K562 (cell line): Measurements from ENCODE around the gene TAGLN3. TPM values are rescaled to one million over a fixed set of nuclear protein-coding genes. Genes with fewer than 3 reads are reported as not detected.

Experiments used
- BRF2 ChIP-seq: IDR thresholded peaks from 3 replicates; pipeline ENCODE4 v1.6.1; 2011; ENCODE audit warnings: borderline replicate concordance, mild to moderate bottlenecking; ENCODE audit not compliant: insufficient read length, insufficient read depth
- E2F3 ChIP-seq: fragments of 250-450 bp; sonication (Bioruptor Pico); IDR thresholded peaks from 2 replicates; pipeline ENCODE4 v1.4.0; 2020; ENCODE audit warnings: mild to moderate bottlenecking
- GABPA ChIP-seq: fragments of 200-800 bp; sonication (Bioruptor generic); conservative IDR thresholded peaks from 2 replicates; pipeline ENCODE4 v1.6.1; 2016; ENCODE audit warnings: low read depth, missing genetic modification characterization, missing compliant biosample characterization
- GMEB1 ChIP-seq: fragments of 250-450 bp; sonication (Bioruptor Pico); IDR thresholded peaks from 2 replicates; pipeline ENCODE4 v1.4.0; 2020; ENCODE audit warnings: mild to moderate bottlenecking
- MEIS2 ChIP-seq: fragments of 450-650 bp; IDR thresholded peaks from 2 replicates; pipeline ENCODE4 v1.6.1; 2014; ENCODE audit warnings: mild to moderate bottlenecking; ENCODE audit not compliant: partially characterized antibody
- OTX1 ChIP-seq: fragments of 450-650 bp; formaldehyde crosslinking; IDR thresholded peaks from 2 replicates; pipeline ENCODE4 v1.4.0; 2022; ENCODE audit warnings: mild to moderate bottlenecking
- POLR2AphosphoS5 ChIP-seq: IDR thresholded peaks from 2 replicates; pipeline ENCODE4 v1.6.1; 2011; ENCODE audit warnings: mild to moderate bottlenecking, low read depth, low read length, moderate library complexity; ENCODE audit not compliant: control insufficient read depth, insufficient read depth
- RBFOX2 ChIP-seq: fragments of 200-400 bp; formaldehyde crosslinking; IDR thresholded peaks from 2 replicates; pipeline ENCODE4 v1.6.1; 2017; ENCODE audit warnings: low read depth, mild to moderate bottlenecking, low read length, moderate library complexity
- RBM39 ChIP-seq: fragments of 200-400 bp; formaldehyde crosslinking; optimal IDR thresholded peaks from 2 replicates; pipeline ENCODE3; 2018; ENCODE audit warnings: low read depth, low read length
- SOX6 ChIP-seq: fragments of 450-650 bp; IDR thresholded peaks from 2 replicates; pipeline ENCODE4 v1.6.1; 2014; ENCODE audit warnings: mild to moderate bottlenecking
- U2AF1 ChIP-seq: fragments of 200-400 bp; formaldehyde crosslinking; optimal IDR thresholded peaks from 2 replicates; pipeline ENCODE3; 2017; ENCODE audit warnings: mild to moderate bottlenecking, low read depth, low read length, moderate library complexity
- ZC3H11A ChIP-seq: IDR thresholded peaks from 2 replicates; pipeline ENCODE4 v1.6.1; 2012; ENCODE audit warnings: low read depth, low read length, improper control_type of control experiment
- ZNF239 ChIP-seq: fragments of 250-450 bp; sonication (Bioruptor Pico); IDR thresholded peaks from 2 replicates; pipeline ENCODE4 v1.4.0; 2020; ENCODE audit warnings: mild to moderate bottlenecking
- ZNF253 ChIP-seq: fragments of 250-450 bp; sonication (Bioruptor Pico); conservative IDR thresholded peaks from 2 replicates; pipeline ENCODE4 v1.6.1; 2021; ENCODE audit warnings: mild to moderate bottlenecking
- ZNF398 ChIP-seq: fragments of 250-450 bp; sonication (Bioruptor Pico); IDR thresholded peaks from 2 replicates; pipeline ENCODE4 v1.8.0; 2021; ENCODE audit warnings: moderate library complexity, mild to moderate bottlenecking, inconsistent platforms
- polyA plus RNA-seq, 8 experiments: library from polyadenylated mRNA; depleted of rRNA in 4 of 8; stranded (reverse) in 5 of 8; unstranded in 3 of 8; fragments of >200 nt; fragmentation: Nextera tagmentation in 2 of 8; fragmentation: Illumina TruSeq in 1 of 8; extraction: Ambion mirVana in 2 of 8; extraction: Trizol in 1 of 8; gene quantifications; 2 replicates each; pipeline versions ENCODE4 v1.2.1 to v1.2.3, GENCODE V29; 2011 to 2014; ENCODE audit warnings: inconsistent platforms in 1 of 8, missing spikeins in 1 of 8
- total RNA-seq, 7 experiments: library from RNA; depleted of rRNA in 6 of 7; stranded (reverse); fragments of >200 nt in 6 of 7; fragmentation: Illumina TruSeq in 2 of 7; extraction: Trizol in 2 of 7; gene quantifications; 2 replicates each; pipeline versions ENCODE4 v1.2.1 to v1.2.3, GENCODE V29; 2011 to 2021; ENCODE audit warnings: low replicate concordance in 1 of 7

TAGLN3 gene
- total and polyA plus RNA-seq, 9 of the 15 experiments (the other 6 are each of a cell fraction or from before 2014, with no cell fraction given), result 0.06 TPM; not detected in 7

GRCh38 chr3:111978583-111979433 lies 19.9 kb upstream of the TAGLN3 start, which contains the start of gene ABHD10 (continued):
- TF ChIP-seq RBM39 (no peak), RBFOX2 (peak; percentile 92), SOX6 (no peak), ZNF398 (no peak), U2AF1 (no peak), ZNF253 (CRISPR knock-in tag) (no peak), ZC3H11A (no peak), MEIS2 (peak; percentile 86), GABPA (tag) (no peak), POLR2AphosphoS5 (peak; percentile 72; the same call in 1 of the 2 replicates), E2F3 (CRISPR knock-in tag) (no peak), BRF2 (no peak), GMEB1 (peak; percentile 27; the same call in 1 of the 2 replicates), ZNF239 (CRISPR knock-in tag) (no peak), OTX1 (no peak)
